Ramos (cell line): ENCODE data around the gene MT1G.
"Not testable (repeated sequence)": the region's sequence is repeated elsewhere in the genome, so short reads cannot be mapped to it uniquely, and the experiment has no call there.

Source experiments
- in situ Hi-C: fragments of 300-500 bp; cut with MboI; formaldehyde crosslinking; loops from one replicate; pipeline ENCODE4 v1.14.3; 2022; ENCODE audit warnings: low sequenced_read_pairs; ENCODE audit not compliant: unreplicated experiment

Gene MT1G

DNA sequence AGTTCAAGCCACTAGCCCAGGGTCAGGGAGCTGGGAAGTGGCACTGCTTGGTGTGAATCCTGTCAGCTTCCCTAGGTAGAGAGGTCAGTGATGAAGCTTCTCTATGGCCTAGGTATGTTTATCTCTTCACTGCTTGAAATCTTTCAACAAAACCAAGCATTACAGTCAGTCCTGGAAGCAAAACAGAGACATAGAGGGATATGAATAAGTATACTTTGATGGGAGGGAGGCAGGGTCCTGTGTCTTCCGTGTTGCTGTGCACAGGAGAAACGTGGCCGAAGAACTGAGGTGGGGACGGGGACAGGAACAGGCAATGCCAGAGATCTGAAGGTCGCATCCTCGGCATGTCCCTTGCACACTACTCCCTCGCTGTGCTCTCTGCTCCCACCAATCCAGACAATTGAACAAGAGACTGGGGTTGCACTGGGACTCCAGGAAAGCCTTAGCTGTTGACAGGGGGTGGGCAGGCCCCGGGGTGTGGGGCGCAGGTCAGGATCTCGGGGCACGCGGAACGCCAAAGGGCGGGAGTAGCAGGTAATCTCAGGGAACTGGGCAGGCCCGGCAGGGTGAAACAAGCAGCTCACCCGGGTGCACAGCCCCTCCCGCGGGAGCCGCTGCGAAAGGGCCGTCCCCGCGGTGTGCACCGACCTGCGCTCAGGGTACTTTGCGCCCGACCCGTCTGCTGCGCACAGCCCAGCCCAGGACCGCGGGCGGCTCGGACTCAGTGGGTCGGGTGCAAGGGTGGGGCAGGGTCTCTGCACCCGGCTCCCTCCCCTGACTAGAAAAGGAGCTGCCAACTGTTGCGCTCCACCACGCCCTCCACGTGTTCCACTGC lies 1.4 kb upstream of the MT1G start, which contains the start of gene MT1H:
Gene MT1H, plus strand, starts transcription at position 810 of the 835 bp plus-strand sequence. CDS start 71 bp downstream, outside the sequence.
- in situ Hi-C loops = no loop called here

DNA sequence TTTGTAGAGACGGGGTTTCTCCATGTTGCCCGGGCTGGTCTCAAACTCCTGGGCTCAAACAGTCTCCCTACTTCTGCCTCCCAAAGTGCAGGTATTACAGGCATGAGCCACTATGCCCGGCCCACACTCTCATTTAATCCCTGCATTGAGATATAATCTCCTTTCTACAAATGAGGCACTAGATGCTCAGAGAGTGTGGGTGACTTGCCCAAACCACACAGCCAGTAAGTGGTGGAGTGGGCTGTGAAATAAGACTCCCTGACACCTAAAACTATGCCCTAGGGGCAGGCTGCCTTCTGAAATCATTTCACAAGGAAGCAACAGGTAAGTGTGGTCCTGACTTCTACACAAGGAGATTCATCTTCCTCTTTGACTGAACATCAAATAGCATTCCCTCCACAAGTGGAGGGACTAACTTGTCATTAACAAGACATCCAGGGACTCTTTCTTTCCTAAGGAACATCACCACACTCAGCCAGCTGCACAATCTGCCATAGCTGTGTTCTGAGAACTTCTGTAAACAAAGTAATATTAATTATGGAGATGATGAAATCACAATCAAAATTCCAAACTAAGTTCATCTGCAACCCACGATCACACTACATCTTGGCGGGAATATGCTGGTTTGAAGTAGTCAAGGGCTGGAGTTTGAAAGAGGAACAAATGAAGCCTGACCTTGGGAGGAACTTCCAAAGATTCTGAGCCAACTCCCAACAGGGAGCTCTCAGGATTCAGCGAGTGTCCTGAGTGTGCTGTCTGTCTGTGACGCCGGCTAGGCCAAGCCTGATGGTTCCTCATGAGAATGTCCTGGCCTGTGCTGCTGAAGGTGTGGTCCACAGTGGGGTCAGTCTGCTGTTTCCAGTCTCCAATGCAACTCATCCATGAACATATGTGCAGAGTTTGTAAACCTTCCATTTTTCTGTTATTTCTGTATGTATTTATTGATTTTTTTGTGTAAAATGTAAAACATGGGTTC lies 2.3 kb downstream of the MT1G start:
- in situ Hi-C loops = not testable (repeated sequence)

DNA sequence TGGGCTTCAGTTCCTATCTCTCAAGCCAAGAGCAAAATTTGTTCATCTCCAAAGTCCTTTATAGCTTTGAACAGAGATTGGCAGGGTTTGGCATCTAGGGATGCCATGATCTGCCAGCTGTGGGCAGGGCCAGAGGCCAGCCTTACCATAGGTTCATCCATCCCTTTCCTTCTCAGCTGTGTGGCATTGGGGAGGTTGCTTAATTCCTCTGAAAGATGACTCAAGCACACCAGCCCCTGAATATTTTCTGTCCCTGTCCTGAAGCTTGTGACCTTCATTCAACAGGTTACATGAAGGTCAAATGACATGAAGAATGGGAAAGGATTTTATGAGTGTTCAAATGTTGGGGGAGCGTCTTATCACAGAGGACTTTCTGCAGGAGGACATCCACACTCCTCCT lies 3.4 kb downstream of the MT1G start:
- in situ Hi-C loops = no loop called here

DNA sequence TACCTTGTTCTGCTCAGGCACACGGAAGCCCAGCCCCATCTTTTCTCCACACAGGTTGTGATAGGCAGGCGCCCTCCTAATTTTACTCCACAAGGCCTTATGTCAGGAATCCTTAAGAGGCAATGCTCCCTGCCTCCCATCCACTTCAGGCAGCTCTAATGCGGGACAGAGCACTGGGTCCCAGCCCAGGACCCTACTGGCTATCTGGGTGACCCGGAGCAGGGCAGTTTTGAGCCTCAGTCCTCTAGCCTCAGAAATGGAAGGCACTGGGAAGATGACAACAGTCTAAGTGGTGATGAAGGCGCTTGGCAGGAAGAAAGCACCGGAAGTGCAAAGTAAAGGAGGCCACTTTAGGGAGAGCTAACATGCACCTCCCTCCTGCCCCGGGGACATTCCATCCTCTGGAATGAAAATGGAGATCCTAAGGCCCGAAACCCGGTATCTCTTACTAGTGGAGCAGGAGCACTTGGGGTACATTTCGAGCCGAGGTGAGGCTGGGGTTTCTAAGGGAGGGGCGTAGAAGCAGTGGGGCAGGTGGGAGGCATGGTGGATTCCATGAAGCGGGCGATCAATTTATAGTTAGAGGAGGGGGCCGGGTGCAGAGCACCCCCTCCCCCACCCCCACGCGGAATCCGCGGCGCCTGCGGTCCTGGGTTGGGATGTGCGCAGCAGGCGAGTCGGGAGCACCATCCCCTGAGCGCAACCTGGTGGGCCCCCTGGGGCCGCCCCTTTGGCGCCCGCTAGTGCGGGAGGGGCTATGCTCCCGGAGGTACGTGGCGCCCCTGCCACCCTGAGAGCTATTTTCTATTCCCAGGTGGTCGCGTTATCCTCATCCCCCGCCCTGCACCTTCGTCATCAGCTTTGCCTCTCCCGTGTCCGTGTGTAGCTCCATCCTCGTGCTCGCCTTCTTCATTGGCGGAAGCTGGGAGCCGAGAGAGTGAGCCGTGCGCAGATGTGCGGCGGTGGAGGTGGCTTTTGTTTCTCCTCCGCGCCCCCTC lies 5.2 kb downstream of the MT1G start:
- in situ Hi-C loops = no loop called here

DNA sequence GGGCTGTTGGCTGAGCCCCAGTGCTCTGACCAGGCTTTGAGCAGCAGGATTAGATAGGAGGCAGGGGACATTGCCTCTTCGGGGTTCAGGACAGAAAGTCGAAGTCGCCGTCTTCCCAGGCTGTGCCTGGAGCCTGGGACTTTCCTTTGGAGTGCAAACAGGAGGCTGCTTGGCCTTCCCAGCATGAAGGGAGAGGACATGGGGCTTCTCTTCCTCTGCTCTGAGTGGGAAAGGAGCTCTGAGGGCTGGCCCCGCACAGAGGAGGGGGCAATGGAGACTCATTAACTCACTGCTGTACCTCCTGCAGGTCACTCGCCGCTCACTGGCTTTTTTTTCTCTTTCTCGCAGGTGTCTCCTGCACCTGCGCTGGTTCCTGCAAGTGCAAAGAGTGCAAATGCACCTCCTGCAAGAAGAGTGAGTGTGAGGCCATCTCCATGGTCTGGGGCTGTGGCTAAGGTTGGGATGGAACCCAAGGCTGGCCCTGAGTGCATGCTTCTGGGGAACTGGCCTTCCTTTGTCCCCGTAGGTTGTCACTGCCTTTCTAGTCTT lies 9.5 kb downstream of the MT1G start:
- in situ Hi-C loops = no loop called here

DNA sequence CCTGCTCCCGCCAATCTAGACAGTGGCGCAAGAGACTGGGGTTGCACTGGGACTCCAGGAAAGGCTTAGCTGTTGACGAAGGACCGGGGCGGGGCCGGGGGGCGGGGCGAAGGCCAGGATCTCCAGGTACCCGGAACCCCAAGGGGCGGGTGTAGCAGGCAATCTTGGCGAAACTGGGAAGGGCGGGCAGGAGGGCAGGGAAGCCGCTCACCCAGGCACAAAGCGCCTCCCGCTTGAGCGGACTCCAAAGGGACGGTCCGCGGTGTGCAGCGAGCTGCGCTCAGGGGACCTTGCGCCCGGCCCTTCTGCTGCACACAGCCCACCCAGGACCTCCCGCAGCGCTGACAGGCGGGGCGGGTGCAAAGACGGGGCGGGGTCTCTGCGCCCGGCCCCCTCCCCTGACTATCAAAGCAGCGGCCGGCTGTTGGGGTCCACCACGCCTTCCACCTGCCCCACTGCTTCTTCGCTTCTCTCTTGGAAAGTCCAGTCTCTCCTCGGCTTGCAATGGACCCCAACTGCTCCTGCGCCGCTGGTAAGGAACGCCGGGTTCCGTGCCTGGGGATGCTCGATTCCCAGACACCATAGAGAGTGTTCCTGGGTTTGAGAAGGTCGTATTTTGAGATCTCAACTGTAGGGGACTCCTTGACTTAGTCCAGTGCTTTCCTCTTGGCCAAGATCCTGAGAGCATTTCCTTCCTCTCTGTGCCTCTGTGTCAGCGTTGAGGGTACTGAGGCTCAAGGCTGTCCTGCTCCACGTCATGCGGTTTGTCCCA lies 10.1 kb downstream of the MT1G start, which contains the start of gene MT1F:
Gene MT1F, plus strand, starts transcription at position 405 of the 772 bp plus-strand sequence. Its CDS starts 100 bp downstream, at position 505.
- in situ Hi-C loops = no loop called here

DNA sequence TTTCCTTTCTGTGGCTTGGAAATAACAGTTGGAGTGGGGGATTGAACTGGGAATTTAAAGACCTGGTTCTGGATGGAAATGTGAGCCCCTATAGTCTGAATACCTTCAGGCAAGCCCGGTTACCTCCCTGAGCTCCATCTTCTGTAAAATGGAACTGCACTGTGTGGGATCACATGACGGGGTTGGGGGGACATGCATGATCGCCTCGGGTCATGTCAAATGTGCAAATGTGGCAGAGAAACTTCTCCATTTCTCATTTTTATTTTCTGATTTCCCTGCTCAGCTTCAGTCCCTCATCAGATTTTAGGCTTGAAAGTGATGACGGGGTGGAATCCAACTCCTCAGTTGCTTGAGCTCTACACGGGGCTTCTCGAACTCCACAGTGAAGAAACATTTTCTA lies 14.6 kb downstream of the MT1G start:
- in situ Hi-C loops = no loop called here

DNA sequence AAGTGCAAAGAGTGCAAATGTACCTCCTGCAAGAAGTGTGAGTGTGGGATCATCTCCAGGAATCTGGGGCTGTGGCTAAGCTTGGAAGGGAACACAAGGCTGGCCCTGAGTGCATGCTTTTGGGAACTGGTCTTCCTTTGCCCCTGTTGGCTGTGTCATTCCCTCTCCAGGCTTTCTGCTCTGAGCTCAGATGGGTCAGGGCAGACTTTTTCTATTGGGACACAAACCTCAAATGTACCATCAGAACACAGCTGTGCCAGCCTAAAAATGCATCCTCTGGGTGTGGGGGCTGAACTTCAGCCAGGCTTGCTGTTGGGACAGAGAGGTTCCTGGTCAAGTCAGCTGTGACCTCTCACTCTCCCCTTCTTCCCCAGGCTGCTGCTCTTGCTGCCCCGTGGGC lies 15.3 kb downstream of the MT1G start:
- in situ Hi-C loops = no loop called here

DNA sequence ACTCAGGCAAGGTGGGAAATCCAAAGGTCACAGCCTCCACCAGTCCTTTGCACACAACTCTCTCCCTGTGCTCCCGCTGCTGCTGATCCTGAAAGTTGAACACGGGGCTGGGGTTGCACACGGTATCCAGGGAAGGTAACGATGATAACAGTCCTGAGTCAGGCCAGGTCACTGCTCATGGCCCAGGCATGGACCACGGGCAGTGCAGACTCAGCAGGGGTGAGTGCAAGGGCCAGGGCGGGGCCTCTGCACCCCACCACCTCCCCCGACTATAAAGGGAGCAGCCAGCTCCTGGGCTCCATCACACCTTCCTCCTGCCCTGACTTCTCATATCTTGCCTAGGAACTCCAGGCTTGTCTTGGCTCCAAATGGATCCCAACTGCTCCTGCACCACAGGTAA lies 16.3 kb downstream of the MT1G start, which contains the start of gene MT1B:
Gene MT1B, plus strand, starts transcription at position 301 of the 400 bp plus-strand sequence. Its CDS starts 68 bp downstream, at position 369.
- in situ Hi-C loops = no loop called here

DNA sequence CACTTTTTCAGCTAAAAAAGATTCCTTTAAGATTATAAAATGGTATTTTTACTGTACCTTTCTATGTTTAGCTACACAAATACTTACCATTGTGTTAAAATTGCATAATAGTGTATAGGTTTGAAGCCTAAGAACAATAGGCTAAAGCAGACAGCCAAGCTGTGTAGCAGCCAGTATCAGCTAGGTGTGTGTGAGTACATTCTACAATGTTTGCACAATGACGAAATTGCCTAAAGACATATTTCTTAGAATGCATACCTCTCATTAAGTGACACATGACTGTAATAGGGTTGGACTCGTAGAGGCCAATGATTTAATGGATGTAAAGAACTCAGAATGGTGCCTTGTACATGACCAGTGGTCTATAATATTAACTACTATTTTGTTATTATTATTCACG lies 18.0 kb downstream of the MT1G start:
- in situ Hi-C loops = no loop called here

DNA sequence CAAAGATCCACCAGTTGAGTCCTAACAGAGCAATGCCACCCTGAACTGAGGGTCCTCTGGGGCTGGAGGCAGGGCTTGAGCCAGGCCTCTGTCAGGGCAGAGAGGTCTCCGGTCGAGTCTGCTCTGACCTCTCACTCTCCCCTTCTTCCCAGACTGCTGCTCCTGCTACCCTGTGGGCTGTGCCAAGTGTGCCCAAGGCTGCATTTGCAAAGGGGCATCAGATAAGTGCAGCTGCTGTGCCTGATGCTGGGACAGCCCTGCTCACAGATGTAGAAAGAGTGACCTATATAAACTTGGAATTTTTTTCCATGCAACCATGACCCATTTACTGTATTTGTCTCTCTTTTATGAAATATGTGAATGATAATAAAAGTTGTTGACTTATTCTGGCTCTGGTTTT lies 18.6 kb downstream of the MT1G start:
- in situ Hi-C loops = no loop called here

DNA sequence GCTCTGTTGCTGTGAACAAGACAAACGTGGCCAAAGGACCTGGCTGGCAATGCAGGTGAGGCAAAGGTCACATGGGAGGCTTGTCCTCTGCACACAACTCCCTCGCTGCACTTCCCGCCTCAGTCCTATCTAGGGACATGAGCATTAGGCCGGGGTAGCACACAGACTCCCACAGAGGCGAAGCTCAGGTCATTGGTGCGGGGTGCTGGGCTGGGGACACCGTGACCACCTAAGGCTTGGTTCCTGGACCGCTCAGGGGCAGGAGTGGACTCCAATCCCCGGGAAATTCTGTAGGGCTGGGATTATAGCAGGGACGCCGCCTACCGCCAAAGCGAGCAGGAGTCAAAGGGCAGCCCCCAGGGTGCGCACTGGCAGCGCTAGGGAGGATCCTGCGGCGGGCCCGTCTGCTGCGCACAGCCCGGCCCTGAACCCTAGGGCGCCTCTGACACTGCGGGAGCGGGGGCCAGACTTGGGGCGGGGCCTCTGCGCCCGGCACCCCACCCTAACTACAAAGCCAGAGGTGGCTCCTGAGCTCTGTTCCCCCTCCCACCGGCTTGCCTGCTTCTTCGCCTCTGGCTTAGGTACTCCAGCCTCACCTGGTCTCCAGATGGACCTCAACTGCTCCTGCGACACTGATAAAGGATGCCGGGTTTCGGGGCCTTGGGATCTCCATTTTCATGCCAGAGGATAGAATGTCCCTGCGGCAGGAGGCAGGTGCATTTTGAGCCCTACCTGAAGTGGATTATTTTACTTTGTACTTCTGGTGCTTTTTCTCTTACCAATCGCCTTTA lies 20.0 kb downstream of the MT1G start:
- in situ Hi-C loops = no loop called here

DNA sequence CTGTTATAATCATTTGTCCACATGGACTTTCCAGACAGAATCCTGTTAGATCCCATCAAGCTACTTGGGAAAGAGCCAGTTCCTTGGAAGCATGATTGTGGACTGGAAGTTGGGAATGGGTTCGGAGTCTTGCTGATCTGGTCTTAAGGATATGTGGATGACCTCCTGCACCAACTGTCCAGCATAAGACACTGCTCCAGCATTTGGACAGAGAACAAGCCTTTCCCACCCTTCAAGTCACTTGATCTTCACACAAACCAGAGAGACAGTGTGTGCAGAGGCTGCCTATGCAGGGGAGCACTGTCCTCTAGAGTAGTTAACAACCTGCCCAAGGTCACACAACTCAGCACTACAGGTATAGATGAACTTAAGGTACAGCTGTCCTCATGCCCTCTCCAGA lies 22.0 kb downstream of the MT1G start:
- in situ Hi-C loops = no loop called here

DNA sequence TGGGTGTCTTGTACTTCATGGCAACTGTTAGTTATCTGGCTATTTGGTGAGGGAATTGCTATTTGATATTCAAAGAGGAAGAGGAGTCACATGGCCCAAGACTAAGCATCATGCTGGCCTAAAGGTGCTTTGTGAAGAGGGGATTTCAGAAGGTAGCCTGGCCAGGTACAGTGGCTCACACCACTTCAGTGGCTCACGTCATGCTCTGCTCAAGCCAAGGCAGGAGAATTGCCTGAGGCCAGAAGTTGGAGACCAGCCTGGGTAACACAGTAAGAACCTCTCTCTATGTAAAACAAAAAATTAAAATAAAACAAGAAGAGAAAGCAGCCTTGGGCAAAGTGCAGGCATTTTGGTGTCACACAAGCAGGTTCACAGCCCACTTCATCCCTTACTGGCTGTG lies 22.6 kb downstream of the MT1G start:
- in situ Hi-C loops = no loop called here

DNA sequence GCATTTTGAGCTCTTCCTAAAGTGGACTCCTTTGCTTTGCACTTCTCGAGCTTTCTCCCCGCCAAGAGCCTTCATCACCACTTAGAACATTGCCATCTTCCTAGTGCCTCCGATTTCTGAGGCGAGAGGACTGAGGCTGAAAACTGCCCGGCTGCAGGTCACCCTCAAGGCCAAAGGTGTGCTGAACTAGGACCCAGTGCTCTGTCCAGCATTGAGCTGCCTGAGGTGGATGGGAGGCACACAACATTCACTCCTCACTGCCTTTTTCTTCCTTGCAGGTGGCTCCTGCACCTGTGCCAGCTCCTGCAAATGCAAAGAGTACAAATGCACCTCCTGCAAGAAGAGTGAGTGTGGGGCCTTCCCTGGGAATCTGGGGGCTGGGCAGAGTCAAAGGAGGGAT lies 24.0 kb downstream of the MT1G start:
- in situ Hi-C loops = no loop called here

DNA sequence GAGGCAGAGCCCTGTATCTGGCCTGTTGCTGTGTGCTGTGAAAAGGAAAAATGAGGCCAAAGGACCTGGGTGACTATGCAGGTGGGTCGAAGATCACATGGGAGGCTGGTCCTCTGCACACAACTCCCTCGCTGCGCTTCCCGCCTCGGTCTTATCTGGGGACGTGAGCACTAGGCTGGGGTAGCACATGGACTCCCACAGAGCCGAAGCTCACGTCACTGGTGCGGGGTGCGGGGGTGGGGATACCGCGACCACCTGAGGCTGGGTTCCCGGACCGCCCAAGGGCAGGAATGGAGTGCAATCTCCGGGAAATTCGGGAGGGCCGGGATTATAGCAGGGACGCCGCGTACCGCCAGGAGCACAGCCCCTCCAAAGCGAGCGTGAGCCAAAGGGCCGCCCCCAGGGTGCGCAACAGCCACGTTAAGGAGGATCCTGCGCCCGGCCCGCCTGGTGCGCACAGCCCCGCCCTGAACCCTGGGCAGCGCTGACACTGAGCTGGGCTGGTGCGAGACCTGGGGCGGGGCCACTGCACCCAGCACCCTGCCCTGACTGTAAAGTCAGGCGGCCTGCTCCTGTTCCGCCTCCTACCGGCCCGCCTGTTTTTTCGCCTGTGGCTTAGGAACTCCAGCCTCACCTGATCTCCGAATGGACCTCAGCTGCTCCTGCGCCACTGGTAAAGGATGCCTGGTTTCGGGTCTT lies 24.6 kb downstream of the MT1G start:
- in situ Hi-C loops = no loop called here

DNA sequence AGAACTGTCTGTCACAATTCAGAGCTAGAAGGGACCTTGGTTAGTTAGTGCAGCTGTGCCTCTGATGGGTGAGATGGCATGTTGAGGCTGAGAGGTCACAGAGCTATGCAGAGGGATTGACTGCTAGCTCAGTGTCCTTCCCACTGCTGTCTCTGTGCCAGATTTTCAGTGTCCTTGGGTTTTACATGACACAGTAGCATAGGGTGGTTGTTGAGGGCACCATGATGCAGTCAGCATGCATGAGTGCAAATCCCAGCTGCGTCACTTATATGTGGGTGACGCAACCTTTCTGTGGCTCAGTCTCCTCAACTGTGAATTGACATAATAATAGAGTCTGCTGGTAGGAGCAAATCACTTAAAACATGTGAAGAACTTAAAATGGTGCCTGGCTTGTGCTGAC lies 26.7 kb downstream of the MT1G start:
- in situ Hi-C loops = no loop called here
